ENCODE results near the gene CTNND2.

GRCh38 chr5:11777096-11777495 lies 127.2 kb downstream of the CTNND2 start:
- TF ChIP-seq POLR2A (IDR thresholded peaks at IDR 0.05) (no peak), CTCF (IDR thresholded peaks at IDR 0.05) (no peak)
